HCT116 (cell line): ENCODE measurements around the gene ELOVL5. TPM values are rescaled to one million over a fixed set of nuclear protein-coding genes. Genes with fewer than 3 reads are reported as not detected.

Experiments
- ATAC-seq: fragments of 200-7000 bp; cut with Tn5 transposase; 2 replicates; pipeline ENCODE4 v1.9.1; 2020; ENCODE audit warnings: mild to moderate bottlenecking, moderate library complexity
- BruUV-seq: library from RNA; stranded (reverse); fragments of 400-500 nt; replicated peaks from 2 replicates; lab custom pipeline; 2021; lab: Mats Ljungman, UMichigan
- CTCF ChIA-PET: fragments of 300-600 bp; sonication (Branson Sonifier 250); formaldehyde crosslinking; loops from one replicate; lab custom pipeline; 2021; ENCODE audit warnings: antibody characterized with exemption; lab: Charles Lee
- POLR2A ChIA-PET: fragments of 300-600, 350-600 bp; sonication (Branson Sonifier 250); formaldehyde crosslinking; loops from one replicate; lab custom pipeline; 2021; ENCODE audit warnings: antibody characterized with exemption; lab: Charles Lee
- RAD21 ChIA-PET, 2 experiments: fragments of 300-600 bp; sonication (Branson Sonifier 250); formaldehyde crosslinking; loops; one replicate each; lab custom pipeline; 2023; ENCODE audit warnings: low total read pairs in 2 of 2; ENCODE audit not compliant: uncharacterized antibody in 2 of 2, unreplicated experiment in 2 of 2, low non-redundant PET in 1 of 2; lab: Charles Lee
- DNase-seq: peaks from one replicate; pipeline ENCODE4 v3.0.0-alpha.2; 2010; ENCODE audit warnings: low read depth, low spot score
- H2AFZ ChIP-seq: fragments of 200-600 bp; shearing (Covaris generic), sonication (generic); 2 replicates; pipeline ENCODE4 v1.6.1; 2017; ENCODE audit warnings: low read depth, mixed run types, mixed read lengths, antibody characterized with exemption, low read length; ENCODE audit not compliant: poor library complexity, severe bottlenecking
- H3K27ac ChIP-seq: 2 replicates; pipeline ENCODE4 v1.5.1; 2012; ENCODE audit warnings: low read depth, low read length
- H3K27me3 ChIP-seq: fragments of 200-600 bp; sonication (generic); 2 replicates; pipeline ENCODE4 v1.6.1; 2016; ENCODE audit warnings: mixed run types, low read length, mixed read lengths; ENCODE audit not compliant: insufficient read depth
- H3K36me3 ChIP-seq, 2 experiments: fragments of 200-500 bp in 1 of 2; fragments of 200-600 bp in 1 of 2; sonication (Bioruptor generic) in 1 of 2; sonication (generic) in 1 of 2; 2 replicates each; pipeline versions ENCODE4 v1.5.1 to v1.6.1; 2014 to 2016; ENCODE audit warnings: low read length in 2 of 2, inconsistent platforms in 1 of 2, mixed read lengths in 1 of 2, mixed run types in 1 of 2; ENCODE audit not compliant: insufficient read depth in 2 of 2, control insufficient read depth in 1 of 2
- H3K4me1 ChIP-seq, 2 experiments: fragments of 200-600 bp in 1 of 2; sonication (generic) in 1 of 2; 2 replicates each; pipeline versions ENCODE4 v1.5.1 to v1.6.1; 2012 to 2017; ENCODE audit warnings: low read length in 2 of 2, inconsistent platforms in 1 of 2, mild to moderate bottlenecking in 1 of 2, mixed read lengths in 1 of 2, mixed run types in 1 of 2, moderate library complexity in 1 of 2; ENCODE audit not compliant: insufficient read depth in 2 of 2, control insufficient read depth in 1 of 2
- H3K4me2 ChIP-seq: fragments of 200-600 bp; sonication (generic); 2 replicates; pipeline ENCODE4 v1.6.1; 2017; ENCODE audit warnings: mixed run types, low read length, mixed read lengths
- H3K4me3 ChIP-seq, 2 experiments: fragments of 200-600 bp in 1 of 2; sonication (generic) in 1 of 2; replicated peaks in 1 of 2; 2 replicates each; pipeline ENCODE4 v1.5.1; 2011 to 2016; ENCODE audit warnings: low read length in 2 of 2, control low read depth in 1 of 2, low read depth in 1 of 2, mild to moderate bottlenecking in 1 of 2, mixed read lengths in 1 of 2, mixed run types in 1 of 2
- H3K79me2 ChIP-seq: fragments of 200-600 bp; sonication (generic); 2 replicates; pipeline ENCODE4 v1.6.1; 2017; ENCODE audit warnings: mild to moderate bottlenecking, mixed run types, low read length, moderate library complexity, mixed read lengths; ENCODE audit not compliant: insufficient read depth
- H3K9ac ChIP-seq: fragments of 200-600 bp; sonication (generic); 2 replicates; pipeline ENCODE4 v1.6.1; 2016; ENCODE audit warnings: low read length, mixed read lengths
- H3K9me2 ChIP-seq: fragments of 200-600 bp; sonication (generic), shearing (Covaris generic); 2 replicates; pipeline ENCODE4 v1.6.1; 2017; ENCODE audit warnings: mixed run types, mild to moderate bottlenecking, moderate library complexity; ENCODE audit not compliant: insufficient read depth
- H3K9me3 ChIP-seq, 2 experiments: fragments of 200-500 bp in 1 of 2; fragments of 200-600 bp in 1 of 2; sonication (Bioruptor generic) in 1 of 2; sonication (generic) in 1 of 2; 2 replicates each; pipeline ENCODE4 v1.6.1; 2014 to 2017; ENCODE audit warnings: low read length in 2 of 2, mixed read lengths in 2 of 2, inconsistent platforms in 1 of 2, low read depth in 1 of 2, mild to moderate bottlenecking in 1 of 2, mixed run types in 1 of 2, moderate library complexity in 1 of 2; ENCODE audit not compliant: control insufficient read depth in 1 of 2, insufficient read depth in 1 of 2
- H4K20me1 ChIP-seq: fragments of 200-600 bp; sonication (generic), shearing (Covaris generic); 2 replicates; pipeline ENCODE4 v1.6.1; 2017; ENCODE audit warnings: mixed run types, mild to moderate bottlenecking, moderate library complexity; ENCODE audit not compliant: insufficient read depth
- CBX3 ChIP-seq: IDR thresholded peaks from 2 replicates; pipeline ENCODE4 v1.6.1; 2012; ENCODE audit warnings: low read depth
- CEBPB ChIP-seq: IDR thresholded peaks from 2 replicates; pipeline ENCODE4 v1.6.1; 2012; ENCODE audit warnings: low read depth
- EGR1 ChIP-seq: IDR thresholded peaks from 2 replicates; pipeline ENCODE4 v1.6.1; 2012; ENCODE audit warnings: low read depth
- ELF1 ChIP-seq: IDR thresholded peaks from 2 replicates; pipeline ENCODE4 v1.6.1; 2012; ENCODE audit warnings: low read depth, borderline replicate concordance
- EZH2 ChIP-seq: fragments of 200-600 bp; sonication (generic); IDR thresholded peaks from 2 replicates; pipeline ENCODE4 v1.6.1; 2017; ENCODE audit warnings: antibody characterized with exemption, mixed run types
- FOSL1 ChIP-seq: IDR thresholded peaks from 2 replicates; pipeline ENCODE4 v1.6.1; 2012; ENCODE audit warnings: low read depth
- JUND ChIP-seq: IDR thresholded peaks from 2 replicates; pipeline ENCODE4 v1.6.1; 2012
- POLR2A ChIP-seq: IDR thresholded peaks from 2 replicates; pipeline ENCODE4 v1.7.0; 2011; ENCODE audit warnings: borderline replicate concordance; ENCODE audit not compliant: insufficient read depth, insufficient read length; ENCODE audit errors: extremely low read depth
- POLR2AphosphoS5 ChIP-seq: IDR thresholded peaks from 2 replicates; pipeline ENCODE4 v1.6.1; 2011; ENCODE audit warnings: mild to moderate bottlenecking, low read depth, low read length, moderate library complexity
- RAD21 ChIP-seq: IDR thresholded peaks from 2 replicates; pipeline ENCODE4 v1.6.1; 2012; ENCODE audit warnings: low read depth, mild to moderate bottlenecking
- SIN3A ChIP-seq: IDR thresholded peaks from 2 replicates; pipeline ENCODE4 v1.6.1; 2012; ENCODE audit warnings: low read depth
- SP1 ChIP-seq: IDR thresholded peaks from 2 replicates; pipeline ENCODE4 v1.6.1; 2012; ENCODE audit warnings: low read depth
- SRF ChIP-seq: IDR thresholded peaks from 2 replicates; pipeline ENCODE4 v1.6.1; 2012; ENCODE audit warnings: low read depth
- TCF7L2 ChIP-seq: IDR thresholded peaks from 2 replicates; pipeline ENCODE4 v1.7.0; 2011; ENCODE audit warnings: borderline replicate concordance, inconsistent platforms; ENCODE audit not compliant: insufficient read depth, insufficient read length; ENCODE audit errors: extremely low read depth
- YY1 ChIP-seq: IDR thresholded peaks from 2 replicates; pipeline ENCODE4 v1.6.1; 2011; ENCODE audit warnings: low read length, low read depth, moderate library complexity, mild to moderate bottlenecking; ENCODE audit not compliant: insufficient replicate concordance; ENCODE audit errors: extremely low read depth
- ZFX ChIP-seq: fragments of 450-650 bp; IDR thresholded peaks from 2 replicates; pipeline ENCODE4 v1.6.1; 2017
- ZNF274 ChIP-seq: fragments of 200-500 bp; sonication (Bioruptor generic); IDR thresholded peaks from 2 replicates; pipeline ENCODE4 v1.6.1; 2014; ENCODE audit warnings: mild to moderate bottlenecking, low read depth, low read length, inconsistent platforms
- intact Hi-C: fragments of 100-400 bp; cut with micrococcal nuclease; formaldehyde crosslinking; loops from 2 replicates; pipeline ENCODE4 v1.10.0; 2022
- total RNA-seq: library from RNA; stranded (reverse); gene quantifications from one replicate; pipeline ENCODE4 v1.2.1, GENCODE V29; 2021; ENCODE audit not compliant: unreplicated experiment
- TF ChIP-seq, protein P1 (sequence below), 3 experiments: fragments of 200-600 bp in 1 of 3; sonication (generic) in 1 of 3; IDR thresholded peaks in 2 of 3; conservative IDR thresholded peaks in 1 of 3; 2 replicates each; pipeline ENCODE4 v1.5.1; 2012 to 2017; ENCODE audit warnings: low read depth in 2 of 3, low read length in 2 of 3, antibody characterized with exemption in 1 of 3, borderline replicate concordance in 1 of 3, control low read depth in 1 of 3, mild to moderate bottlenecking in 1 of 3, mixed read lengths in 1 of 3, mixed run types in 1 of 3, moderate library complexity in 1 of 3; ENCODE audit not compliant: insufficient read depth in 1 of 3
- TF ChIP-seq, protein P2 (sequence below): IDR thresholded peaks from 2 replicates; pipeline ENCODE4 v1.6.1; 2012; ENCODE audit warnings: low read depth
- TF ChIP-seq, protein P3 (sequence below): IDR thresholded peaks from 2 replicates; pipeline ENCODE4 v1.6.1; 2011; ENCODE audit warnings: mild to moderate bottlenecking, low read length, moderate library complexity; ENCODE audit not compliant: insufficient replicate concordance; ENCODE audit errors: extremely low read depth
- TF ChIP-seq, protein P4 (sequence below): IDR thresholded peaks from 2 replicates; pipeline ENCODE4 v1.6.1; 2012

Gene ELOVL5
- total RNA-seq, 1 experiment from 2014 or later = 85.3 TPM

DNA sequence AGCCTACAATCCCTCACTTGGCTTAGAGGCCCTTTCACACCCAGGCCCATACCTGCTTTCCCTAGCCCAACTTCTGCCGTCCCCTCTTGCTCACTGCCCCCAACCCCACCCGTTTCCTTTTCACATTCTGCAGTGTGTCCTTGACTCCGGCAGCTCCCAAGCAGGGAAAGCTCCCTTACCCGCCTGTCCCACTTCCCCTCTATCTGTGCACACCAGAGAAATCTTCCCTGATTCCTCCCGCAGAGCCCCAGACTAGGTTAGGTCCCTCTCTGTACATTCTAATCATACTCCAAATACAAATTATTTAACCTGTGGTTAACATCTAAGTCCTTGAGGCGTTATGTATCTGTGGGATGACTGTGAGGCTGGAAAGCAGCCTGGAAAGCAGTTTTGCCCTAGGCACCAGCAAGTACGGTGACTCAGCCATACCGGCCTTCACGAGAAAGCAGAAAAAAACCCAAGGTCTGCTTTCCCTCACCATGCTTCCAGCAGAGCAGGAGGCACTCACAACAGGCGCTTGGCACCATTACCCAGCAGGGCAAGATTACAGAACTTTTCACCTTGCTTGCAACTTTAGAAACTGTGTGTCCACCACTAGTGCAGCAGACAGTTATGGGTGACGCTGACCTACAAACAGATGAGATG lies 22.3 kb downstream of the ELOVL5 start:
- Histone ChIP-seq H3K9ac (peak overlapping the region; percentile 37), H3K4me1 (peaks cover 34 to 47% of the 10 kb centered on the region in 2 experiments), H3K4me2 (peak overlapping the region; percentile 65), H3K27me3 (no peaks in the 10 kb centered on the region), H3K4me3 (peak overlapping the region in 1 of 2 experiments; percentile 23; a peak in 3 of 4 replicates), H3K9me3 (no peaks in the 10 kb centered on the region), H3K36me3 (no peaks in the 10 kb centered on the region), H4K20me1 (peaks cover 11% of the 10 kb centered on the region; the same call in 1 of the 2 replicates), H3K79me2 (peaks cover 84% of the 10 kb centered on the region), H3K27ac (peak overlapping the region; percentile 73), H2AFZ (no peak overlapping the region), H3K9me2 (no peaks in the 10 kb centered on the region)
- CTCF ChIA-PET = no interaction called here
- peak; percentile 85 for DNase-seq
- peak; percentile 89 for ATAC-seq
- POLR2A ChIA-PET = no interaction called here
- BruUV-seq = no TSS peak
- intact Hi-C loops = no loop called here
- RAD21 ChIA-PET = no interaction called here
- peak; percentile 48; the same call in 1 of the 2 replicates for TF ChIP-seq POLR2AphosphoS5
- TF ChIP-seq ZFX = no peak
- TF ChIP-seq SIN3A = peak; percentile 81
- peak; percentile 92 for TF ChIP-seq JUND
- TF ChIP-seq EZH2 = no peak
- TF ChIP-seq, protein P1, sequence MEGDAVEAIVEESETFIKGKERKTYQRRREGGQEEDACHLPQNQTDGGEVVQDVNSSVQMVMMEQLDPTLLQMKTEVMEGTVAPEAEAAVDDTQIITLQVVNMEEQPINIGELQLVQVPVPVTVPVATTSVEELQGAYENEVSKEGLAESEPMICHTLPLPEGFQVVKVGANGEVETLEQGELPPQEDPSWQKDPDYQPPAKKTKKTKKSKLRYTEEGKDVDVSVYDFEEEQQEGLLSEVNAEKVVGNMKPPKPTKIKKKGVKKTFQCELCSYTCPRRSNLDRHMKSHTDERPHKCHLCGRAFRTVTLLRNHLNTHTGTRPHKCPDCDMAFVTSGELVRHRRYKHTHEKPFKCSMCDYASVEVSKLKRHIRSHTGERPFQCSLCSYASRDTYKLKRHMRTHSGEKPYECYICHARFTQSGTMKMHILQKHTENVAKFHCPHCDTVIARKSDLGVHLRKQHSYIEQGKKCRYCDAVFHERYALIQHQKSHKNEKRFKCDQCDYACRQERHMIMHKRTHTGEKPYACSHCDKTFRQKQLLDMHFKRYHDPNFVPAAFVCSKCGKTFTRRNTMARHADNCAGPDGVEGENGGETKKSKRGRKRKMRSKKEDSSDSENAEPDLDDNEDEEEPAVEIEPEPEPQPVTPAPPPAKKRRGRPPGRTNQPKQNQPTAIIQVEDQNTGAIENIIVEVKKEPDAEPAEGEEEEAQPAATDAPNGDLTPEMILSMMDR (IDR thresholded peaks at IDR 0.05 in 2 of 3, conservative IDR thresholded peaks at IDR 0.05 in 1 of 3; ENCODE audit: borderline replicate concordance in 1 of 3, insufficient read depth in 1 of 3, low read depth in 2 of 3, low read length in 2 of 3) = no peak
- TF ChIP-seq FOSL1 = peak; percentile 87
- peak; percentile 99 for TF ChIP-seq CBX3
- no peak for TF ChIP-seq EGR1
- peak; percentile 39 for TF ChIP-seq YY1
- TF ChIP-seq ELF1 = no peak
- peak; percentile 49 for TF ChIP-seq TCF7L2
- TF ChIP-seq, protein P2, sequence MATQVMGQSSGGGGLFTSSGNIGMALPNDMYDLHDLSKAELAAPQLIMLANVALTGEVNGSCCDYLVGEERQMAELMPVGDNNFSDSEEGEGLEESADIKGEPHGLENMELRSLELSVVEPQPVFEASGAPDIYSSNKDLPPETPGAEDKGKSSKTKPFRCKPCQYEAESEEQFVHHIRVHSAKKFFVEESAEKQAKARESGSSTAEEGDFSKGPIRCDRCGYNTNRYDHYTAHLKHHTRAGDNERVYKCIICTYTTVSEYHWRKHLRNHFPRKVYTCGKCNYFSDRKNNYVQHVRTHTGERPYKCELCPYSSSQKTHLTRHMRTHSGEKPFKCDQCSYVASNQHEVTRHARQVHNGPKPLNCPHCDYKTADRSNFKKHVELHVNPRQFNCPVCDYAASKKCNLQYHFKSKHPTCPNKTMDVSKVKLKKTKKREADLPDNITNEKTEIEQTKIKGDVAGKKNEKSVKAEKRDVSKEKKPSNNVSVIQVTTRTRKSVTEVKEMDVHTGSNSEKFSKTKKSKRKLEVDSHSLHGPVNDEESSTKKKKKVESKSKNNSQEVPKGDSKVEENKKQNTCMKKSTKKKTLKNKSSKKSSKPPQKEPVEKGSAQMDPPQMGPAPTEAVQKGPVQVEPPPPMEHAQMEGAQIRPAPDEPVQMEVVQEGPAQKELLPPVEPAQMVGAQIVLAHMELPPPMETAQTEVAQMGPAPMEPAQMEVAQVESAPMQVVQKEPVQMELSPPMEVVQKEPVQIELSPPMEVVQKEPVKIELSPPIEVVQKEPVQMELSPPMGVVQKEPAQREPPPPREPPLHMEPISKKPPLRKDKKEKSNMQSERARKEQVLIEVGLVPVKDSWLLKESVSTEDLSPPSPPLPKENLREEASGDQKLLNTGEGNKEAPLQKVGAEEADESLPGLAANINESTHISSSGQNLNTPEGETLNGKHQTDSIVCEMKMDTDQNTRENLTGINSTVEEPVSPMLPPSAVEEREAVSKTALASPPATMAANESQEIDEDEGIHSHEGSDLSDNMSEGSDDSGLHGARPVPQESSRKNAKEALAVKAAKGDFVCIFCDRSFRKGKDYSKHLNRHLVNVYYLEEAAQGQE = no peak
- peak; percentile 43; the same call in 1 of the 2 replicates for TF ChIP-seq SRF
- TF ChIP-seq CEBPB = peak; percentile 67; the same call in 1 of the 2 replicates
- TF ChIP-seq, protein P3, sequence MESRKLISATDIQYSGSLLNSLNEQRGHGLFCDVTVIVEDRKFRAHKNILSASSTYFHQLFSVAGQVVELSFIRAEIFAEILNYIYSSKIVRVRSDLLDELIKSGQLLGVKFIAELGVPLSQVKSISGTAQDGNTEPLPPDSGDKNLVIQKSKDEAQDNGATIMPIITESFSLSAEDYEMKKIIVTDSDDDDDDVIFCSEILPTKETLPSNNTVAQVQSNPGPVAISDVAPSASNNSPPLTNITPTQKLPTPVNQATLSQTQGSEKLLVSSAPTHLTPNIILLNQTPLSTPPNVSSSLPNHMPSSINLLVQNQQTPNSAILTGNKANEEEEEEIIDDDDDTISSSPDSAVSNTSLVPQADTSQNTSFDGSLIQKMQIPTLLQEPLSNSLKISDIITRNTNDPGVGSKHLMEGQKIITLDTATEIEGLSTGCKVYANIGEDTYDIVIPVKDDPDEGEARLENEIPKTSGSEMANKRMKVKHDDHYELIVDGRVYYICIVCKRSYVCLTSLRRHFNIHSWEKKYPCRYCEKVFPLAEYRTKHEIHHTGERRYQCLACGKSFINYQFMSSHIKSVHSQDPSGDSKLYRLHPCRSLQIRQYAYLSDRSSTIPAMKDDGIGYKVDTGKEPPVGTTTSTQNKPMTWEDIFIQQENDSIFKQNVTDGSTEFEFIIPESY = no peak
- TF ChIP-seq SP1 = peak; percentile 83
- no peak for TF ChIP-seq ZNF274
- TF ChIP-seq RAD21 = peak; percentile 30
- TF ChIP-seq, protein P4, sequence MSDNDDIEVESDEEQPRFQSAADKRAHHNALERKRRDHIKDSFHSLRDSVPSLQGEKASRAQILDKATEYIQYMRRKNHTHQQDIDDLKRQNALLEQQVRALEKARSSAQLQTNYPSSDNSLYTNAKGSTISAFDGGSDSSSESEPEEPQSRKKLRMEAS = peak; percentile 87
- TF ChIP-seq POLR2A = no peak
